Suprapubic skin (tissue), 4 donors: ENCODE measurements around the gene SPAG6. TPM values are rescaled to one million over a fixed set of nuclear protein-coding genes. Genes with fewer than 3 reads are reported as not detected.

Experiments
- DNase-seq, 2 donors: peaks; one replicate each; pipeline ENCODE4 v3.0.0-alpha.2; 2019; ENCODE audit warnings: low spot score in 2 of 2
- H3K27ac ChIP-seq: fragments of 200-600 bp; sonication (generic); one replicate; pipeline ENCODE4 v1.5.1; 2019
- H3K27me3 ChIP-seq: fragments of 200-600 bp; sonication (generic); one replicate; pipeline ENCODE4 v1.5.1; 2019
- H3K36me3 ChIP-seq: fragments of 200-600 bp; sonication (generic); one replicate; pipeline ENCODE4 v1.5.1; 2019
- H3K4me1 ChIP-seq: fragments of 200-600 bp; sonication (generic); one replicate; pipeline ENCODE4 v1.5.1; 2019
- H3K4me3 ChIP-seq: fragments of 200-600 bp; sonication (generic); one replicate; pipeline ENCODE4 v1.5.1; 2019; ENCODE audit warnings: mild to moderate bottlenecking
- H3K9me3 ChIP-seq: fragments of 200-600 bp; sonication (generic); one replicate; pipeline ENCODE4 v1.5.1; 2019
- CTCF ChIP-seq, 2 donors: fragments of 200-600 bp in 1 of 2; fragments of 450-650 bp in 1 of 2; sonication (generic) in 1 of 2; IDR thresholded peaks; one replicate each; pipeline ENCODE4 v1.5.1; 2016 to 2019; ENCODE audit warnings: antibody characterized with exemption in 2 of 2, mild to moderate bottlenecking in 1 of 2, moderate library complexity in 1 of 2
- EP300 ChIP-seq: sonication (generic); formaldehyde crosslinking; IDR thresholded peaks from one replicate; pipeline ENCODE4 v1.6.1; 2017; ENCODE audit warnings: antibody characterized with exemption
- POLR2A ChIP-seq, 2 donors: fragments of 450-650 bp; IDR thresholded peaks; one replicate each; pipeline ENCODE4 v1.6.1; 2017; ENCODE audit warnings: antibody characterized with exemption in 2 of 2, mild to moderate bottlenecking in 2 of 2, moderate library complexity in 2 of 2
- POLR2AphosphoS5 ChIP-seq, 3 donors: sonication (generic); formaldehyde crosslinking; IDR thresholded peaks; one replicate each; pipeline ENCODE4 v1.6.1; 2017; ENCODE audit warnings: antibody characterized with exemption in 3 of 3
- WGBS: methylation state at CpG from one replicate; pipeline ENCODE4 v1.1.5; 2018; 5-methylcytosine and 5-hydroxymethylcytosine counted together
- total RNA-seq, 4 donors: library from RNA; depleted of rRNA; stranded (reverse); fragments of >200 nt; gene quantifications; one replicate each; pipeline ENCODE4 v1.1.0, GENCODE V29; 2016

Gene SPAG6
- total RNA-seq, 4 donors from 2014 or later, result 0.34 to 1.1 (median 0.72) TPM; not detected in 1

- no peaks in the 10 kb centered on the region for H3K4me1 ChIP-seq
- DNase-seq, result no peak
- H3K9me3 ChIP-seq, result no peaks in the 10 kb centered on the region
- no peak overlapping the region for H3K27ac ChIP-seq
- no peak for TF ChIP-seq CTCF (IDR thresholded peaks at IDR 0.05)
- no peak for TF ChIP-seq POLR2A (IDR thresholded peaks at IDR 0.05)
- no peak for TF ChIP-seq EP300
- TF ChIP-seq POLR2AphosphoS5 (IDR thresholded peaks at IDR 0.05), result no peak
- no peaks in the 10 kb centered on the region for H3K36me3 ChIP-seq
- no peak overlapping the region for H3K4me3 ChIP-seq
- 95% methylated on average over 6 of the region's 6 CpGs for WGBS
- H3K27me3 ChIP-seq, result no peaks in the 10 kb centered on the region
Measured at GRCh38 chr10:22460531-22461403, 115.5 kb downstream of the SPAG6 start.

GRCh38 chr10:22461891-22462290 is 116.6 kb downstream of the SPAG6 start:
- Histone ChIP-seq H3K4me3 (no peak overlapping the region), H3K4me1 (no peaks in the 10 kb centered on the region), H3K27me3 (no peaks in the 10 kb centered on the region), H3K27ac (no peak overlapping the region), H3K9me3 (no peaks in the 10 kb centered on the region), H3K36me3 (no peaks in the 10 kb centered on the region)
- TF ChIP-seq POLR2A (IDR thresholded peaks at IDR 0.05) (no peak), CTCF (IDR thresholded peaks at IDR 0.05) (no peak), EP300 (no peak), POLR2AphosphoS5 (IDR thresholded peaks at IDR 0.05) (no peak)
- DNase-seq, result no peak
- WGBS, result 79% methylated on average over 2 of the region's 2 CpGs

GRCh38 chr10:22463255-22463654 is 118.0 kb downstream of the SPAG6 start:
- Histone ChIP-seq H3K4me3 (no peak overlapping the region), H3K9me3 (no peaks in the 10 kb centered on the region), H3K27me3 (no peaks in the 10 kb centered on the region), H3K36me3 (no peaks in the 10 kb centered on the region), H3K4me1 (no peaks in the 10 kb centered on the region), H3K27ac (no peak overlapping the region)
- DNase-seq, result no peak
- WGBS, result 84% methylated on average over 4 of the region's 4 CpGs
- no peak for TF ChIP-seq POLR2AphosphoS5 (IDR thresholded peaks at IDR 0.05)
- TF ChIP-seq POLR2A (IDR thresholded peaks at IDR 0.05), result no peak
- TF ChIP-seq EP300, result no peak
- no peak for TF ChIP-seq CTCF (IDR thresholded peaks at IDR 0.05)

- no peak for DNase-seq
- Histone ChIP-seq H3K4me3 (no peak overlapping the region), H3K27ac (no peak overlapping the region), H3K4me1 (no peaks in the 10 kb centered on the region), H3K36me3 (no peaks in the 10 kb centered on the region), H3K27me3 (no peaks in the 10 kb centered on the region), H3K9me3 (no peaks in the 10 kb centered on the region)
- no peak for TF ChIP-seq EP300
- TF ChIP-seq POLR2AphosphoS5 (IDR thresholded peaks at IDR 0.05), result no peak
- no peak for TF ChIP-seq POLR2A (IDR thresholded peaks at IDR 0.05)
- no peak for TF ChIP-seq CTCF (IDR thresholded peaks at IDR 0.05)
- 93% methylated on average over 5 of the region's 5 CpGs for WGBS
Measured at GRCh38 chr10:22464966-22465629, 119.8 kb downstream of the SPAG6 start.

GRCh38 chr10:22466763-22467334 is 121.6 kb downstream of the SPAG6 start:
- TF ChIP-seq POLR2AphosphoS5 (IDR thresholded peaks at IDR 0.05) (no peak), EP300 (no peak), CTCF (IDR thresholded peaks at IDR 0.05) (no peak), POLR2A (IDR thresholded peaks at IDR 0.05) (no peak)
- no peak for DNase-seq
- WGBS, result 85% methylated on average over 3 of the region's 3 CpGs
- Histone ChIP-seq H3K9me3 (no peaks in the 10 kb centered on the region), H3K27me3 (peaks cover 11% of the 10 kb centered on the region), H3K36me3 (no peaks in the 10 kb centered on the region), H3K4me3 (no peak overlapping the region), H3K4me1 (no peaks in the 10 kb centered on the region), H3K27ac (no peak overlapping the region)
